Measurements from ENCODE around the gene SORCS2.

Gene SORCS2

DNA sequence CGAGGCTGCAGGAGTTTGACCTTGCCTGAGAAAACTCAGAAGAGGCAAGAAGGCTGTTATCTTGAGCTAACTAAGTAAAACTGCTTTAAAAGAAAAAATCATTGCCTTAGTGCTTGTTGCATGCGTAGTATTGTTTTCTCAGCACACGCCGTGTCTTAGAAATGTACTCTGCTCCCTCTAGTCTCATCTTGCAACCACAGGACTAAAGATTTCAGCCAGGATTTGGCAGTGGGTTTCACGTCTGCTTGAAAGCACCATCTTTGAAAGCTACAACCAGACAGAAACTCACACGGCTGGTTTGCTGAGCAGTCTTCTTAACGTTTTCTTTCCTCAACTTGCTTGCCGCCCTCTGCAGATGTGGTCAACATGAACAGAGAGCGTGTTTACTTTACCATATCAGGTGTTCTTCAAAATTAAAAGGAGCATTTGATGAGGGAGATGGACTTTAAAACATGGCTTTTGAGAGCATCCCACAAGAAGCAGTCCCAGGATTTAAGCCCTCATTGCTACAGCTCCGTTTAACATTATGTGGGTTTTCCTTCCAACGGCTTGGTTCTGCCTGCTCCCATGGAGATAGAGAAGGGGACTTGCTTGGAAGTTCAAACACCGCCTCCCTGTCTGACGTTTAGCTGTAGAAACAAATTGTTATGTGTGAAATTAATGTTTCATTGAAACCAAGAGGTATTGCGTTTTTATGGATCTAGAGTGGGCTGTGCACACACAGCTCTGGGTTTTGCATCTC is 3.4 kb downstream of the SORCS2 start:
- H3K27ac ChIP-seq (ENCODE audit: low read depth, low read length, poor library complexity, severe bottlenecking) = no peak overlapping the region
- H3K4me2 ChIP-seq (ENCODE audit: low read length) = no peak overlapping the region
- H3K4me3 ChIP-seq (ENCODE audit: low read depth, low read length, poor library complexity, severe bottlenecking) = no peak overlapping the region
- no peaks in the 10 kb centered on the region for H3K4me1 ChIP-seq (ENCODE audit: insufficient read depth, low read length, severe bottlenecking)
- no peak overlapping the region for H3K9ac ChIP-seq (ENCODE audit: low read length)
- no peaks in the 10 kb centered on the region for H3K36me3 ChIP-seq (ENCODE audit: insufficient read depth, low read length)
- TF ChIP-seq EZH2 (IDR thresholded peaks at IDR 0.05; ENCODE audit: borderline replicate concordance, low read length) = no peak
- TF ChIP-seq, protein P1, sequence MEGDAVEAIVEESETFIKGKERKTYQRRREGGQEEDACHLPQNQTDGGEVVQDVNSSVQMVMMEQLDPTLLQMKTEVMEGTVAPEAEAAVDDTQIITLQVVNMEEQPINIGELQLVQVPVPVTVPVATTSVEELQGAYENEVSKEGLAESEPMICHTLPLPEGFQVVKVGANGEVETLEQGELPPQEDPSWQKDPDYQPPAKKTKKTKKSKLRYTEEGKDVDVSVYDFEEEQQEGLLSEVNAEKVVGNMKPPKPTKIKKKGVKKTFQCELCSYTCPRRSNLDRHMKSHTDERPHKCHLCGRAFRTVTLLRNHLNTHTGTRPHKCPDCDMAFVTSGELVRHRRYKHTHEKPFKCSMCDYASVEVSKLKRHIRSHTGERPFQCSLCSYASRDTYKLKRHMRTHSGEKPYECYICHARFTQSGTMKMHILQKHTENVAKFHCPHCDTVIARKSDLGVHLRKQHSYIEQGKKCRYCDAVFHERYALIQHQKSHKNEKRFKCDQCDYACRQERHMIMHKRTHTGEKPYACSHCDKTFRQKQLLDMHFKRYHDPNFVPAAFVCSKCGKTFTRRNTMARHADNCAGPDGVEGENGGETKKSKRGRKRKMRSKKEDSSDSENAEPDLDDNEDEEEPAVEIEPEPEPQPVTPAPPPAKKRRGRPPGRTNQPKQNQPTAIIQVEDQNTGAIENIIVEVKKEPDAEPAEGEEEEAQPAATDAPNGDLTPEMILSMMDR (IDR thresholded peaks at IDR 0.05; ENCODE audit: low read length) = no peak
- no peaks in the 10 kb centered on the region for H3K9me2 ChIP-seq (ENCODE audit: low read depth, low read length)
- H3K27me3 ChIP-seq (ENCODE audit: insufficient read depth, low read length) = no peaks in the 10 kb centered on the region
- H3K9me3 ChIP-seq (ENCODE audit: low read length) = no peaks in the 10 kb centered on the region
- H4K20me1 ChIP-seq (ENCODE audit: insufficient read depth, low read length) = no peaks in the 10 kb centered on the region
- H3K79me2 ChIP-seq (ENCODE audit: insufficient read depth, low read length) = no peaks in the 10 kb centered on the region
- no peak overlapping the region for H2AFZ ChIP-seq (ENCODE audit: low read length)
- no peaks in the 10 kb centered on the region for H3F3A ChIP-seq (ENCODE audit: insufficient read depth, low read length)

DNA sequence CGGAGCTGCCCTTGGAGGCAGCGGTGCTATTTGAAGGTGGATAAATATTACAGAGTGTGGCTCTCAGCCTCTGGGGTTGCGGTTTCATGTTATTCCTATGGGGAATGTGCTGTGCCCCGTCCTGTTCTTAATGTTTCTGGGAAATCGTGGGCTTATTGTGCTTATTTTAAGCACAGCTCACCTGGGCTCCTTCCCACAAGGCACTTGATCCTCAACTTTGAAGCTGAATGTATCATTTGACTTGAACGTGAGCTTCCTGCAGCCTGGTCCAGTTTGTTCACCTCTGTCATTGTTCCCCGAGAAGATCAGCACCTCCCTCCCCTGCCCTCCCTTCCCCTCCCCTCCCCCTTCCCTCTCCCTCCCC is 3.9 kb downstream of the SORCS2 start:
- Histone ChIP-seq H3K9me2 (ENCODE audit: low read depth, low read length) (no peaks in the 10 kb centered on the region), H4K20me1 (ENCODE audit: insufficient read depth, low read length) (no peaks in the 10 kb centered on the region), H3K9me3 (ENCODE audit: low read length) (no peaks in the 10 kb centered on the region), H3K36me3 (ENCODE audit: insufficient read depth, low read length) (no peaks in the 10 kb centered on the region), H3K27me3 (ENCODE audit: insufficient read depth, low read length) (no peaks in the 10 kb centered on the region), H2AFZ (ENCODE audit: low read length) (no peak overlapping the region), H3K79me2 (ENCODE audit: insufficient read depth, low read length) (no peaks in the 10 kb centered on the region), H3F3A (ENCODE audit: insufficient read depth, low read length) (no peaks in the 10 kb centered on the region), H3K4me3 (ENCODE audit: low read depth, low read length, poor library complexity, severe bottlenecking) (no peak overlapping the region), H3K4me2 (ENCODE audit: low read length) (no peak overlapping the region), H3K4me1 (ENCODE audit: insufficient read depth, low read length, severe bottlenecking) (no peaks in the 10 kb centered on the region), H3K9ac (ENCODE audit: low read length) (no peak overlapping the region), H3K27ac (ENCODE audit: low read depth, low read length, poor library complexity, severe bottlenecking) (no peak overlapping the region)
- TF ChIP-seq, protein P1 (IDR thresholded peaks at IDR 0.05; ENCODE audit: low read length) = no peak
- TF ChIP-seq EZH2 (IDR thresholded peaks at IDR 0.05; ENCODE audit: borderline replicate concordance, low read length) = no peak

DNA sequence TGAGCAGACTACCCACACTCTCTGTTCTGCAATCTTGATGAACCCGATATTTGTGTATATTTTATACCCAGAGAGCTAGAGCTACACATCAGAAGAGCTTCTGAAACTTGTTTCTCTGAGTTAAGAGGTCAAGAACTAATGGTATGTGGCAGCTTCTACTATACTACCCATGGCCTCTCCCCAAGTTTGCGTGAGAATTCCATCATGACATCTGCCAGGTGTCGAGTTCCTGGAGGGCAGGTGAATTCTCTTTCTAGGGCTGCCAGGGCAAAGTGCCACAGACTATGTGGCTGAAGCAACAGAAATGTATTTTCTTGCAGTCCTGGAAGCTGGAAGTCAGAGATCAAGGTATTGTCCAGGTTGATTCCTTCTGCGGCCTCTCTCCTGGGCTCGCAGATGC is 4.4 kb downstream of the SORCS2 start:
- no peaks in the 10 kb centered on the region for H3K27me3 ChIP-seq (ENCODE audit: insufficient read depth, low read length)
- H3K27ac ChIP-seq (ENCODE audit: low read depth, low read length, poor library complexity, severe bottlenecking) = no peak overlapping the region
- no peak overlapping the region for H2AFZ ChIP-seq (ENCODE audit: low read length)
- H3K4me3 ChIP-seq (ENCODE audit: low read depth, low read length, poor library complexity, severe bottlenecking) = no peak overlapping the region
- H3K36me3 ChIP-seq (ENCODE audit: insufficient read depth, low read length) = no peaks in the 10 kb centered on the region
- no peak overlapping the region for H3K9ac ChIP-seq (ENCODE audit: low read length)
- H3K4me2 ChIP-seq (ENCODE audit: low read length) = no peak overlapping the region
- no peaks in the 10 kb centered on the region for H3K79me2 ChIP-seq (ENCODE audit: insufficient read depth, low read length)
- no peaks in the 10 kb centered on the region for H3F3A ChIP-seq (ENCODE audit: insufficient read depth, low read length)
- H3K9me3 ChIP-seq (ENCODE audit: low read length) = no peaks in the 10 kb centered on the region
- H4K20me1 ChIP-seq (ENCODE audit: insufficient read depth, low read length) = no peaks in the 10 kb centered on the region
- no peaks in the 10 kb centered on the region for H3K9me2 ChIP-seq (ENCODE audit: low read depth, low read length)
- TF ChIP-seq, protein P1 (IDR thresholded peaks at IDR 0.05; ENCODE audit: low read length) = no peak
- no peak for TF ChIP-seq EZH2 (IDR thresholded peaks at IDR 0.05; ENCODE audit: borderline replicate concordance, low read length)
- no peaks in the 10 kb centered on the region for H3K4me1 ChIP-seq (ENCODE audit: insufficient read depth, low read length, severe bottlenecking)

Data from OCI-LY1 (cell line).